HG02798 (cell line): ENCODE results near the gene SLC25A33.
"Not testable (repeated sequence)": the region's sequence is repeated elsewhere in the genome, so short reads cannot be mapped to it uniquely, and the experiment has no call there.

ENCODE experiments used
- ATAC-seq: cut with Tn5 transposase; IDR thresholded peaks from one replicate; pipeline ENCODE4 v1.9.1; 2021; ENCODE audit warnings: mild to moderate bottlenecking; ENCODE audit not compliant: unreplicated experiment, poor library complexity

The SLC25A33 gene

DNA sequence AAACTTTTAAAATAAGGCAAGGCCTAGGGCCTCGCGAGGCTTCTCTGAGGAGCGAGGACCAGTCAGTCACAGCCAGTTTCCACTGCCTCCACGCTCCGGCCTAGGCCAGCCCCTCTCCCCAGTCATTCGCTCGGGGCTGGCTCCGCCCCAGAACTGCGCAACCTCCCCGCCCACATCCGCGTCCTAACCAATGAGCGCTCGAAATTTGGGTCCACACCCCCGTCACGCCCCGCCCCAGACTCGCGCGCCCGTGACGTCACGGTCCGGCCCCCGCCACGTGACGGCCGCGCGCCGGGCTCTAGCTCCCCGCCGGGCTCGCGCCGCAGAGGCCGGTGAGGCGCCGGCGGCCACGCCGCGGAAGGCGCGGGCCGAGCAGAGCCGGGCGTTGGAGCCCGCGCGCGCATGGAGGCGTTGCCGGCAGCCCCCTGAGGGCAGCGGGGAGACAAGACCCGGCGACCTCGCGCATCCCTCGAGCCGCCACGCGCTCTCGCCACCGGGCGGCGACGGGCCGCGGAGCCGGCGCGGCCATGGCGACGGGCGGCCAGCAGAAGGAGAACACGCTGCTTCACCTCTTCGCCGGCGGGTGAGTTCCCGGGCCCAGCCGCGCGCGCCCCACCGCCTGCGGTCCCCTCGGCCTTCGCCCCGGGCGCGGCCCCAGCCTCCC, at the start of gene SLC25A33:
Gene SLC25A33 (plus strand): TSS at position 301 of the 664 bp plus-strand sequence. CDS start 227 bp downstream, at position 528.
- peak; percentile 96 for ATAC-seq

DNA sequence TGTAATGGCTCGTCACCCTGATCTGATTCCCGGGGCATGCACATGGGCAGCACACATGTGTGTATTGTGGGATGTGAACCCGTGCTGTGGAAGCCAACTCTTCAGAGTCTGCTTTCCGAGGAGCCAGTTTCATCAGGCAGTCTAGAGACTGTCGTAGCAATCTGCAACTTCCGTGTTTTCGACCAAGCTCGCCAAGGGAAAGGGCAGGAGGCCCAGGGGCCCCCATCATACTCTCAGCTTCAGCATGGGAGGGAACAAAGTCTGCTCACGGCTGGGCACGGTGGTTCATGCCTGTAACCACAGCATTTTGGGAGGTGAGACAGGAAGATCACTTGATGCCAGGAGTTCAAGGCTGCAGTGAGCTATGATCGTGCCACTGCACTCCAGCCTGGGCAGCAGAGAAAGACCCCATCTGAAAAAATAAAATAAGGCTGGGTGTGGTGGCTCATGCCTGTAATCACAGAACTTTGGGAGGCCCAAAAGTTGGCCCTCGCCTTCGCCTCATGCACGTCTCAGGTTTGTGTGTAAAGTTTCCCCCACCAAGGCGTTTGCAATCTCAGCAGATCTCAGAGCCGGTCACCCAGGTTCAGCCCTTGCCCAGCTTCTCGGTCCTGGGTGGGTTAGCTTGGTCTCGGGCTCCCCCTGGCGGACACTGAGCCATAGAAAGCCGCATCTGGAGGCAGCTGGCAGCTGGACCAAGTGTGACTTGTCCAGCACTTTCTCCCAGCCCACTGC, 48.5 kb upstream of the SLC25A33 start:
- no peak for ATAC-seq

DNA sequence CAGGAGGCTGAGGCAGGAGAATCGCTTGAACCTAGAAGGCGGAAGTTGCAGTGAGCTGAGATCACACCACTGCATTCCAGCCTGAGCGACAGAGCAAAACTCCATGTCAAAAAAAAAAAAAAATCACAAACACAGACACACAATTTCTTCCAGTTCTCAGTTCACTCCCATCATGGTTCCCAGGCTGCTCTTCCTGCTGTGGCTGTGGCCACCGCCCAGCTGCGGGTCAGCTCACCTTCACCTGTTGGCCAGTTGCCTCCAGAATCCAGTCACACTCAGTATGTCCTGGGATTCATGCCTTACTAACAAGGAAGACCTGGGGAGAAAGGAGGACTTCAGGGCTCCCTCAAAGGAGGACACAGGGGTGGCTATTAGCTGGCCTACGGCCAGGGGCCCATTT, 45.9 kb upstream of the SLC25A33 start:
- ATAC-seq, result no peak

DNA sequence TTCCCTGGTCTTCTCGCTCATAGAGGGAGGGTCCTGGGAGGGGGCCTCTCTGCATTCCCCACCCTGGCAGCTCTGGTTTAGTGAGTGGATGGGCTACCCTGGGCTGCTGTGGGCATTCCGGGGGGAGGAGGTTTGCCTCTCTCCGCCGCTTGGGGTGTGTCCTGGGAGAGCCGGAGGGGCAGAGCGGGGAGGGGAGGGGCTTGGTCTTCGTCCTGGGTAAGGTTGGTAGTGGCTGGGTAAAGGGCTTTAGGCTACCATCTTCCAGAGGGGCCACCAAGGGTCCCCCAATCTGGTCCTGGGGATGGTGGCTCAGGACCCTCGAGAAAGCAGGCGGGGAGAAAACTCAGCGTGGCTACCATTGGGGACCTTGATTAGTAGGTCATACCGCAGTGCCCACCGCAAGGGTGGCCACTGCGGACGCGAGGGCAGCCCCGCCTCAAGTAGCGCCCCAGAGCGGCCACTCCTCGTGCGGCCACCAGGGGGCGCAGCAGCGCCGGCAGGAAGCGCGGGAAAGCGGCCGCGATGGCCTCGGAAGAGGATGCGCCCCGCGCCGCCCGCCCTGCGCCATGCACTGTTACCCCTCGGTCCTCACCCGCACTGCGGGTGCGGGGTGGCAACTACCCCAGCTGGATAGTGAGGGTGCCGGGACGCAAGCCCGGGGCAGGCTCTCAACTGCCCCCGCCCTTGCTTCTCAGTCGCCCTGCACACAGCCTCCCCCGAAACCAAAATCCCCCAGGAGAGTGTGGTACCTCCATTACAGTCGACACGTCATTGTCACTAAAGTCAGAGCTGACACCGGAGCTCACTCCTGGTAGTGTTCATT, 44.1 kb upstream of the SLC25A33 start:
- ATAC-seq, result no peak

DNA sequence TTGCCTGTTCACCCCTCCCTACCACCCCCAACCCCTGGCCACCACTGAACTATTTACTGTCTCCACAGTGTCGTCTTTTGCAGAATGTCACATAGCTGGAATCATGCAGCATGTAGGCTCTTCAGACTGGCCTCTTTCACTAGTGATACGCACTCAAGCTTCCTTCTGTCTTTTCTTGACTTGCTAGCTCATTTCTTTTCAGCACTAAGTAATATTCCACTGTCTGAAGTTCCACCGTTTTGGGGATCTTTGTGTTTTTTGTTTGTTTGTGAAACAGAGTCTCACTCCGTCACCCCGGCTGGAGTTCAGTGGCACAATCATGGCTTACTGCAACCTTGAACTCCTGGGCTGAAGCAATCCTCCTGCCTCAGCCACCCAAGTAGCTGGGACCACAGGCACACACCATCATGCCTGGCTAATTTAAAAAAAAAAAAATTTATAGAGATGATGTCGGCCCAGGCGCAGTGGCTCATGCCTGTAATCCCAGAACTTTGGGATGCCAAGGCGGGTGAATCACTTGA, 43.4 kb upstream of the SLC25A33 start:
- ATAC-seq, result no peak

- no peak for ATAC-seq
Measured at GRCh38 chr1:9500756-9501754, 38.2 kb upstream of the SLC25A33 start.

- ATAC-seq, result no peak
Measured at GRCh38 chr1:9503001-9503675, 36.1 kb upstream of the SLC25A33 start.

GRCh38 chr1:9505143-9505542, 34.1 kb upstream of the SLC25A33 start:
- ATAC-seq, result no peak

GRCh38 chr1:9506901-9507300, 32.4 kb upstream of the SLC25A33 start:
- ATAC-seq, result no peak

DNA sequence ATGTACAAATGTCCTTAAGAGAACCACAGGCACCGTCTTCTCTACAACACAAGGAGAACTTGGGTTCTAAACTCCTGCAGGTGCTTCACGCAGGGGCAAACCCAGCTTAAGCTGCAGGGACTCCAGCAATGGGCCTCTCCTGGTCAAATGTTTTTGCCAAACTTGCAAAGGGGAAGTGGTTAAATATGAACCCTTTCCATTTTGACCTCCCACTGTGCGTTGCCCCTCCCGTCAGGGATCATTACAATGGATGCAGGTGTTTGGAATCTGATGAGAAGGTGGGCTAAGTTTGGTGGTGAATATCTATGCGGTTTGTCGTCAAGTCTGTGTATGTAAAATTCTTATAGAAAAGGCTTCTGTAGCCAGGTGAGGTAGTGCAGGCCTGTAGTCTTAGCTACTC, 29.1 kb upstream of the SLC25A33 start:
- no peak for ATAC-seq

DNA sequence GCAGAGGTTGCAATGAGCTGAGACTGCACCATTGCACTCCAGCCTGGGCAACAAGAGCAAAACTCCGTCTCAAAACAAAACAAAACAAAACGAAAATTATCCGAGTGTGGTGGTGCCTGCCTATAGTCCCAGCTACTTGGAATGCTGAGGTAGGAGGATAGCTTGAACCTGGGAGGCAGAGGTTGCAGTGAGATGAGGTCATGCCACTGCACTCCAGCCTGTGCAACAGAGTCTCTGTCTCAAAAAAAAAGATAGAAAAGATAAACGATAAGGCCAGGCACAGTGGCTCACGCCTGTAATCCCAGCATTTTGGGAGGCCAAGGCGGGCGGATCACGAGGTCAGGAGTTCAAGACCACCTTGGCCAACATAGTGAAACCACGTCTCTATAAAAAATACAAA, 23.7 kb upstream of the SLC25A33 start:
- not testable (repeated sequence) for ATAC-seq

DNA sequence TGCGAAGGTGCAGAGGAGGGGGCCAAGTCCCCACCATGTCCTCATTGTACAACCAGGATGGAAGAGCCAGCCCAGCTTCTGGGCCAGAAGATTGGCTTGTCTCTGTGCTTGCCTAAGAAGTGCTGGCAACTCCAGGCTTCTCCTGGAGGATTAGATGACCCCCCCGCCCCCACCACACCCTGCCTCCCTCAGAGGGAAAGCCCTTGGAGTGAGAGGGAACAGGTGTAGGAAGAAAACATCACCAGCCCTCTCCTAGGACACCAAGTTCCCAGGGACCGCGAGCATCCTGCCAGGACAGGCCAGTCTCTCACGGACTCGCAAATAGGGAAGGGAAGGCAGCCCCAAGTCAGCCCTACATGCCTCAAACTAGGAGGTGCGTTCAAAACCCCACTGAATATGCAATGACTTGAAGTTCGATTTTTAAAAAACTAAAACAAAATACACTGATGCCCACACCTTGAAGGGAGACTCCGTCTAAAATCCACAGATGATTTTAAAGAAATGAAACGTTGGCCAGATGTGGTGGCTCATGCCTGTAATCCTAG, 20.7 kb upstream of the SLC25A33 start:
- ATAC-seq, result no peak

- ATAC-seq, result no peak
Measured at GRCh38 chr1:9520411-9520810, 18.9 kb upstream of the SLC25A33 start.

- ATAC-seq, result no peak
Measured at GRCh38 chr1:9529190-9529589, 10.1 kb upstream of the SLC25A33 start.

- ATAC-seq, result no peak
Measured at GRCh38 chr1:9530320-9530719, 8.9 kb upstream of the SLC25A33 start.

- ATAC-seq, result no peak
Measured at GRCh38 chr1:9534953-9535352, 4.3 kb upstream of the SLC25A33 start.

DNA sequence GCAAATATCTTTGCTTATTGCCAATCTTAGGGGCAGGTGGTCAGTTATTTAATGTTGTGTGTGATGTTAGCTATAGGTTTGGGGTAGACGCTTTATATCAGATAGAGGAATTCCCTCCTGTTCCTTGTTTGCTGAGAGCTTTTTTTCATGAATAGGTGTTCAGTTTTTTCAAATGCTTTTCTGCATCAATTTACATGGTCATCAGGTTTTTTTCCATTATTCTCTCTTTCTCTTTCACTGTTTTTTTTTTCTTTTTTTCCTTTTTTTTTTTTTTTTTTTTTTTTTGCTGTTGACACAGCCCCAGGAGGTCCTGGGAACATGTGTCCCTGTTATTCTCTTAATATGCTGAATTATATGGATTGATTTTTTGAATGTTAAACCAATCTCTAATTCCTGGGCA, 3.0 kb upstream of the SLC25A33 start:
- no peak for ATAC-seq

DNA sequence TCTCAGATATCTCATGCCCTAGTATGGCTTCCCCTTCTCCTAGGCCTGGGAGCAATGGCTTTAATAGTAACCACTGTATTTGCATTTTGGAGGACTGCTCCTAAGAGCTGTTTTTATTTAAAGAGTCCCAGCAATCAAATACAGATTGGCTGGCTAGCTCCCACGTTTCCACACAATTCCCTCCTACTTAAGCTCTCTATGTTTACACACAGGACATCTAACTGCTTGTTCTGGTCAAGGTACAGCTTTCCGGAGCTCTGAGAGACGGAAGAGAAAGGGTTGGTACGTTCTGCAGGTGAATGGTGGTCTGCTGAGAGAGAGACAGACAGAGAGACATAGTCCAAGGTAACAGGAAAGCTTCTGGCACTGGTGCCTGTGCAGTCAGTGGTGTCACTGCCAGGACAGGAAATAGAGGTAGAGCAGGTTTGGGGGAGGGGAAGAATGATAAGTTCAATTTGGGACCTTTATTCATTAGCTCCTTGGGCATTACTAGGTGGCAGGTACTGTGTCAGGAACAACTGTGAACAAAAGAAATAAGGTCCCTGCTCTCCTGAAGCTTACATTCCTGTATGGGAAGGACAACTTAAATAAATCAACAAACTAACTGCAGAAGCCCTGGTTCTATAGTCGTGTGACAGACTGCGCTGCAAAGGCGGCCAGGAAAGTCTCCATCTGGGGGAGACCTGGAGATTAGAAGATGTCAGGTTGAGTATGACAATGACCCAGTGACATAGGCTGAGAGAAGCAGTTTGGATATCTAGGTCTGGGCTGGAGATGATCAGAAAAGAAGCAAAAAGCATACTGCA, 1.2 kb upstream of the SLC25A33 start:
- ATAC-seq, result no peak
